HepG2 (cell line): ENCODE measurements around the gene MALT1.

Experiments used
- ARID2 ChIP-seq: sonication (generic); formaldehyde crosslinking; IDR thresholded peaks from 2 replicates; pipeline ENCODE4 v1.8.1; 2022; ENCODE audit warnings: mild to moderate bottlenecking, missing genetic modification reagents, borderline replicate concordance
- RBM22 ChIP-seq: fragments of 200-400 bp; formaldehyde crosslinking; optimal IDR thresholded peaks from 2 replicates; pipeline ENCODE3; 2017; ENCODE audit warnings: mild to moderate bottlenecking, low read length, moderate library complexity
- YY1 ChIP-seq: IDR thresholded peaks from 2 replicates; pipeline ENCODE4 v1.6.1; 2011; ENCODE audit warnings: low read length, low read depth, moderate library complexity, mild to moderate bottlenecking; ENCODE audit not compliant: insufficient read depth, insufficient replicate concordance
- ZNF703 ChIP-seq: sonication (generic); formaldehyde crosslinking; IDR thresholded peaks from 2 replicates; pipeline ENCODE4 v1.5.1; 2020; ENCODE audit warnings: missing genetic modification reagents, mild to moderate bottlenecking, moderate library complexity, borderline replicate concordance
- ZSCAN30 ChIP-seq: sonication (generic); formaldehyde crosslinking; IDR thresholded peaks from 2 replicates; pipeline ENCODE4 v1.5.0; 2020; ENCODE audit warnings: mild to moderate bottlenecking, missing genetic modification reagents
- TF ChIP-seq, protein P1 (sequence below): sonication (generic); formaldehyde crosslinking; IDR thresholded peaks from 2 replicates; pipeline ENCODE4 v1.4.0; 2020; ENCODE audit warnings: mild to moderate bottlenecking, low read depth, missing genetic modification reagents
- TF ChIP-seq, protein P2 (sequence below): sonication (generic); formaldehyde crosslinking; IDR thresholded peaks from 2 replicates; pipeline ENCODE4 v1.4.0; 2020; ENCODE audit warnings: mild to moderate bottlenecking, missing genetic modification reagents
- TF ChIP-seq, protein P3 (sequence below): sonication (generic); formaldehyde crosslinking; conservative IDR thresholded peaks from 2 replicates; pipeline ENCODE4 v1.8.0; 2022; ENCODE audit warnings: mild to moderate bottlenecking, moderate library complexity, missing genetic modification reagents
- TF ChIP-seq, protein P4 (sequence below): IDR thresholded peaks from 2 replicates; pipeline ENCODE4 v1.6.1; 2018; ENCODE audit warnings: missing genetic modification reagents, mild to moderate bottlenecking, missing compliant biosample characterization
- TF ChIP-seq, protein P5 (sequence below): sonication (generic); formaldehyde crosslinking; IDR thresholded peaks from 2 replicates; pipeline ENCODE4 v1.5.0; 2020; ENCODE audit warnings: mild to moderate bottlenecking, missing genetic modification reagents, moderate library complexity

DNA sequence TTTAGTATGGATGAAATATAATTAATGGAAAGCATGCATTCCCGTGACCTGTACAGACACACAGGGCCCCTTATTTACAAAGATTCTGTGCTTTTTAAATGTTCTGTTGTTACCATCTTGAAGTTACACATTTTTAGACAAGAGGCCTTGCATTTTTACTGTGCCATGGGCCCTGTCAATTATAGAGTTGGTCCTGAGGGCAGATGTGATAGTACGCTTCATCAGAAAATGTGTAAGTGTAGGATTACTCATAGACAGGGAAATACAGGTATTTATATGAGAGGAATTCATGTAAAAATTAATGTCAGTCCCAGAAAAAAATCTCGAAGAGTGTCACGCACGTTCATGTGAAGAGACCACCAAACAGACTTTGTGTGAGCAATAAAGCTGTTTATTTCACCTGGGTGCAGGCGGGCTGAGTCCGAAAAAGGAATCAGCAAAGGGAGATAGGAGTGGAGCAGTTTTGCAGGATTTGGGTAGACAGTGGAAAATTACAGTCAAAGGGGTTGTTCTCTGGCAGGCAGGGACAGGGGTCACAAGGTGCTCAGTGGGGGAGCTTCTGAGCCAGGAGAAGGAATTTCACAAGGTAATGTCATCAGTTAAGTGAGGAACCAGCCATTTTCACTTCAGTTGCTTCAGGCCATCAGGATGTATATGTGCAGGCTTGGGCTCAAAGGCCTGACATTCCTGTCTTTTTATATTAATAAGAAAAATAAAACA, 30.2 kb upstream of the MALT1 start:
- TF ChIP-seq, protein P1, sequence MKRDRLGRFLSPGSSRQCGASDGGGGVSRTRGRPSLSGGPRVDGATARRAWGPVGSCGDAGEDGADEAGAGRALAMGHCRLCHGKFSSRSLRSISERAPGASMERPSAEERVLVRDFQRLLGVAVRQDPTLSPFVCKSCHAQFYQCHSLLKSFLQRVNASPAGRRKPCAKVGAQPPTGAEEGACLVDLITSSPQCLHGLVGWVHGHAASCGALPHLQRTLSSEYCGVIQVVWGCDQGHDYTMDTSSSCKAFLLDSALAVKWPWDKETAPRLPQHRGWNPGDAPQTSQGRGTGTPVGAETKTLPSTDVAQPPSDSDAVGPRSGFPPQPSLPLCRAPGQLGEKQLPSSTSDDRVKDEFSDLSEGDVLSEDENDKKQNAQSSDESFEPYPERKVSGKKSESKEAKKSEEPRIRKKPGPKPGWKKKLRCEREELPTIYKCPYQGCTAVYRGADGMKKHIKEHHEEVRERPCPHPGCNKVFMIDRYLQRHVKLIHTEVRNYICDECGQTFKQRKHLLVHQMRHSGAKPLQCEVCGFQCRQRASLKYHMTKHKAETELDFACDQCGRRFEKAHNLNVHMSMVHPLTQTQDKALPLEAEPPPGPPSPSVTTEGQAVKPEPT (CRISPR knock-in tag): no peak
- no peak for TF ChIP-seq ZNF703 (CRISPR knock-in tag)
- TF ChIP-seq ZSCAN30 (CRISPR knock-in tag): no peak
- TF ChIP-seq, protein P2, sequence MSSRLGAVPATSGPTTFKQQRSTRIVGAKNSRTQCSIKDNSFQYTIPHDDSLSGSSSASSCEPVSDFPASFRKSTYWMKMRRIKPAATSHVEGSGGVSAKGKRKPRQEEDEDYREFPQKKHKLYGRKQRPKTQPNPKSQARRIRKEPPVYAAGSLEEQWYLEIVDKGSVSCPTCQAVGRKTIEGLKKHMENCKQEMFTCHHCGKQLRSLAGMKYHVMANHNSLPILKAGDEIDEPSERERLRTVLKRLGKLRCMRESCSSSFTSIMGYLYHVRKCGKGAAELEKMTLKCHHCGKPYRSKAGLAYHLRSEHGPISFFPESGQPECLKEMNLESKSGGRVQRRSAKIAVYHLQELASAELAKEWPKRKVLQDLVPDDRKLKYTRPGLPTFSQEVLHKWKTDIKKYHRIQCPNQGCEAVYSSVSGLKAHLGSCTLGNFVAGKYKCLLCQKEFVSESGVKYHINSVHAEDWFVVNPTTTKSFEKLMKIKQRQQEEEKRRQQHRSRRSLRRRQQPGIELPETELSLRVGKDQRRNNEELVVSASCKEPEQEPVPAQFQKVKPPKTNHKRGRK: no peak
- TF ChIP-seq, protein P3, sequence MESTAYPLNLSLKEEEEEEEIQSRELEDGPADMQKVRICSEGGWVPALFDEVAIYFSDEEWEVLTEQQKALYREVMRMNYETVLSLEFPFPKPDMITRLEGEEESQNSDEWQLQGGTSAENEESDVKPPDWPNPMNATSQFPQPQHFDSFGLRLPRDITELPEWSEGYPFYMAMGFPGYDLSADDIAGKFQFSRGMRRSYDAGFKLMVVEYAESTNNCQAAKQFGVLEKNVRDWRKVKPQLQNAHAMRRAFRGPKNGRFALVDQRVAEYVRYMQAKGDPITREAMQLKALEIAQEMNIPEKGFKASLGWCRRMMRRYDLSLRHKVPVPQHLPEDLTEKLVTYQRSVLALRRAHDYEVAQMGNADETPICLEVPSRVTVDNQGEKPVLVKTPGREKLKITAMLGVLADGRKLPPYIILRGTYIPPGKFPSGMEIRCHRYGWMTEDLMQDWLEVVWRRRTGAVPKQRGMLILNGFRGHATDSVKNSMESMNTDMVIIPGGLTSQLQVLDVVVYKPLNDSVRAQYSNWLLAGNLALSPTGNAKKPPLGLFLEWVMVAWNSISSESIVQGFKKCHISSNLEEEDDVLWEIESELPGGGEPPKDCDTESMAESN: no peak
- TF ChIP-seq, protein P4, sequence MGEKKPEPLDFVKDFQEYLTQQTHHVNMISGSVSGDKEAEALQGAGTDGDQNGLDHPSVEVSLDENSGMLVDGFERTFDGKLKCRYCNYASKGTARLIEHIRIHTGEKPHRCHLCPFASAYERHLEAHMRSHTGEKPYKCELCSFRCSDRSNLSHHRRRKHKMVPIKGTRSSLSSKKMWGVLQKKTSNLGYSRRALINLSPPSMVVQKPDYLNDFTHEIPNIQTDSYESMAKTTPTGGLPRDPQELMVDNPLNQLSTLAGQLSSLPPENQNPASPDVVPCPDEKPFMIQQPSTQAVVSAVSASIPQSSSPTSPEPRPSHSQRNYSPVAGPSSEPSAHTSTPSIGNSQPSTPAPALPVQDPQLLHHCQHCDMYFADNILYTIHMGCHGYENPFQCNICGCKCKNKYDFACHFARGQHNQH (CRISPR knock-in tag): no peak
- no peak for TF ChIP-seq RBM22
- TF ChIP-seq YY1: no peak
- TF ChIP-seq ARID2 (CRISPR knock-in tag): no peak
- TF ChIP-seq, protein P5, sequence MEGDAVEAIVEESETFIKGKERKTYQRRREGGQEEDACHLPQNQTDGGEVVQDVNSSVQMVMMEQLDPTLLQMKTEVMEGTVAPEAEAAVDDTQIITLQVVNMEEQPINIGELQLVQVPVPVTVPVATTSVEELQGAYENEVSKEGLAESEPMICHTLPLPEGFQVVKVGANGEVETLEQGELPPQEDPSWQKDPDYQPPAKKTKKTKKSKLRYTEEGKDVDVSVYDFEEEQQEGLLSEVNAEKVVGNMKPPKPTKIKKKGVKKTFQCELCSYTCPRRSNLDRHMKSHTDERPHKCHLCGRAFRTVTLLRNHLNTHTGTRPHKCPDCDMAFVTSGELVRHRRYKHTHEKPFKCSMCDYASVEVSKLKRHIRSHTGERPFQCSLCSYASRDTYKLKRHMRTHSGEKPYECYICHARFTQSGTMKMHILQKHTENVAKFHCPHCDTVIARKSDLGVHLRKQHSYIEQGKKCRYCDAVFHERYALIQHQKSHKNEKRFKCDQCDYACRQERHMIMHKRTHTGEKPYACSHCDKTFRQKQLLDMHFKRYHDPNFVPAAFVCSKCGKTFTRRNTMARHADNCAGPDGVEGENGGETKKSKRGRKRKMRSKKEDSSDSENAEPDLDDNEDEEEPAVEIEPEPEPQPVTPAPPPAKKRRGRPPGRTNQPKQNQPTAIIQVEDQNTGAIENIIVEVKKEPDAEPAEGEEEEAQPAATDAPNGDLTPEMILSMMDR (CRISPR knock-in tag): no peak
